Left cardiac atrium (tissue), 4 donors: Measurements from ENCODE around the gene MSANTD2. TPM values are rescaled to one million over a fixed set of nuclear protein-coding genes. Genes with fewer than 3 reads are reported as not detected.

ENCODE experiments used
- ATAC-seq, 2 donors: fragments of 200-7000 bp; cut with Tn5 transposase; one replicate each; pipeline ENCODE4 v1.9.1; 2020; ENCODE audit warnings: mild to moderate bottlenecking in 2 of 2, moderate library complexity in 2 of 2
- DNase-seq: peaks from one replicate; pipeline ENCODE4 v3.0.0-alpha.2; 2020
- intact Hi-C, 2 donors: fragments of 100-400 bp; cut with DNase I; formaldehyde crosslinking; loops; one replicate each; pipeline versions ENCODE4 v1.14.1 to v1.15.1; 2022 to 2023
- total RNA-seq, 2 donors: library from RNA; stranded (reverse); fragmentation: NEBNext Ultra II Directional; extraction: Animal tissue kit (Norgen Biotek cat#: 25700); gene quantifications; one replicate each; pipeline ENCODE4 v1.2.1, GENCODE V29; 2021
- donor health status: DM: no; HTN: yes; CAD: no.
- donor health status: DM: no; HTN: yes; CAD: no; lungs with severe emphysema.
- donor health status: DM: yes; HTN: yes; CAD: no.
- donor health status: Dilated cardiomyopathy.

Gene MSANTD2
- total RNA-seq, 2 donors from 2014 or later: 4.3 to 5.5 TPM

DNA sequence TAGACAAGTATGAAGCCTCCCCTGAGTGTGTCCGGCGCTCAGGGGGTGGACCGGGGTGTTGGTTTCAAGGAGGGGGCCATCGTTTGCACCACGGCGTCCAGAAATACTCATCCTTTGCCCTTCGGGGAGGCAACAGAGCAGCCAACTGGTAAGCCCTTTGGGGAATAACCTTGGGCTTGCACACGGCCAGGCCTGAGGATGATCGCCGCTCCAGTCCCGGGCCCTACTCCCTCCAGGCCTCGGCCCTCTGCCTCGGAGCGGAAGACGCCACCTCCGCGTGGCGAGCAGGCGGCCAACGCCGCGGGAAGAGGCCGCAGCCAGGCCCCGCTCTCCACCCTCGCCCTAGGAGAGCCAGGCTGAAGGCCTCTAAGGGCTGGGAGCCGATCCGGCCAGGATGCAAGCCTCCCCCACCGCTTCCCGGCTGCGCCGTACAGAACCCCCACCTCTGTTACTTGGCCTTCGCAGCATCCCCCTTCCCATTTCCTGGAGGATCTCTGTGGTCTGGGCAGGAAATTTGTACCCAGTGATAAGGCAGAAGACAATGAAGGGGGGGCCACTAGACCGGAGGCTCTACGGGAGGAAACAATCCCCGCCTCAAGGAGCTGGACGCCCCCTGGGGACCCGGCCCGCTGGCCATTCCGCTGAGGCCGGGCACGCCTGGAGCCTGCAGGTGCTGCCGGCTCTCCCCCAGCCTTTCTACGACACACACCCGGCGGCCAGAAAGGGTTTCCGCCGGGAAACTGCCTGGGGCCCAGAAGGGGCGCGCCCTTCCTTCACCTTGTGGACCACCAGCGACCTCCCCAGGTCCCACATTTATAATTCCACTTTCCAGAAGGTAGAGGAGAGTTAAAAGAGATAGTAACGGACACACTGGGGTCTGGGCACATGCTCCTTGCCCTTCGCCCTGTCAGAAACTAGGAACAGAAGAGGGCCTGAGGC lies 40.7 kb downstream of the MSANTD2 start:
- ATAC-seq: peak; percentile 34 to 60
- intact Hi-C loops: loop anchor here (5.0 kb wide), 2 partner anchors 78 to 87 kb away; partner anchors contain the start of genes SIAE (in 1 of the 2) and SPA17 (in 1 of the 2)
- peak; percentile 82 for DNase-seq

DNA sequence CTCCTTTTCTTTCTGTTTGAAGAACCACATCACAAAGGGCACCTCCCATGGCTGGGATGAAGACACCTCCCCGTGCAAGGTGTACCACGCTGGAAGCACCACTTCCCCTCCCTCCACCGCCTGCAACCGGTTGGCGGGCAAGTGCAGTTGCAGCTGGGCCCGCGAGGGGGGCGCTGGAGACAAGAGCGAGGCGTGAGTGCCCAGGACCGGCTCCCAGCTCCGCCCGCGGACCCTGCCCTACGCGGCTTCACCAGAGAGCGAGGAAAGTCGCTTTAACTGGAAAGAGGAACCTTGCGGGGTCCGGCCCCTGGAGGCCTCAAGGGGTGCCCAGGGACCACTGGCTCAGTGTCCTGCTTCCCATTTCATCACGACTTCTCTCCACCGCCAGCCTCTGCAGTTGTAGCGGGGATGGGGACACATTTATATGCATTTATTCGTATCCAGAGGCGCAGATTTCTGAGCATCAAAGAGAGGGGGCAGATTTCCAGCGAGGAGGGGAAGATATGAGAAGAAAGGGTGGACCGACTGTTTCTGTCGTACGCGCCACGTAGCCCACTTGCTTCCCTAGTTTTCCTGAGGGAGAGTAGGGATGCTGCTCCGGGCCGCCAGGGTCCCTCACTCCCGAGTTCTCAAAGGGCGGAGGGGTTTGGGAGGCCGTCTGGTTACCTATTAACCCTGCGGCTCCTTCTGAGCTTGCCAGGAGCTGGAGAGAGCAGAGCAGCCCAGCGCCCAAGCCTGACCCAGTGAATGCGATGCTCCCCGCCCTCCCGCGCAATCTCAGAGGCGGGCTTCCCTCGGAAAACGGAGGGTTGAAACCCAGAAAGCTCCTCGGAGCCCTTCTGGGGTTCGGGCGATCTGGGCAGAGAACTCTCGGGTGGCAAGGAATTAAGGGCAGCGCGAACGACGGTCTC lies 41.6 kb downstream of the MSANTD2 start:
- ATAC-seq (peak; percentile 42 to 66), DNase-seq (peak; percentile 84)
- intact Hi-C loops: no loop called here

DNA sequence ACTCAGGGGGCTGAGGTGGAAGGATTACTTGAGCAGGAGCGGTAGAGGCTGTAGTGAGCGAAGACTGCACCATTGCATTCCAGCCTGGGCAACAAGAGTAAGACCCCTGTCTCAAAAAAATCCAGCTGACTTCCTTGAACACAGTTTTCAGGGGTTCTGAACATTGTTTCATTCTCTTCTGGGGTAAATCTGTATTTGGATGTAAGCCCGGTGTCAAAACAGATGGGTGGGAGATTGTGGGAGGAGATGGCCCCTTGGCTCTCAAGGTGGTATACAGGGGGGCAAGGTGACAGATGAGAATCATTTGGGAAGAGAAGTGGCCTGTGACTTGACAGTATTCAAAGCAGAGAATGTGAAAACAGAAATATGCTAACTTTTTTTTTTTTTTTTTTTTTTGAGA lies 42.9 kb downstream of the MSANTD2 start:
- no peak for ATAC-seq
- DNase-seq: no peak
- intact Hi-C loops: no loop called here

DNA sequence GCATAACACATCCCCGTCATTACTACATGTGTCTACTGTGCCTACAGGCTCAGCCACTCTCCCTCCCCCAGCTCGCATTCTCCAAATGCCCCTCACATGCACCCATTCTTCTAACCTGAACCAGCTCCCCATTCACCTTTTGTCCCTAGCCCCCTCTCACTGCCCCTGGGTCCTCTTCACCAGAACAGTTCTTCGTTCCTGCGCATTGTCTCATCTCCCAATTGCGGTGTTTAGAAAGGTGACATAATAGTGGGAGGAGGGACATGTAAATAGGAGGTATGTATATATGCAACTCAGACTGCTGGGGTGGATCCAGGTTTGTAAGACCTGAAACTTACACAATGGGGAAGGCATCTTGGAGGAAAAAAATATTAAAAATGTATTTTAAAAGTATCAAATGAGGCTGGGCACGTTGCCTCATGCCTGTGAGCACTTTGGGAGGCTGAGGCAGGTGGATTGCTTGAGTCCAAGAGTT lies 43.4 kb downstream of the MSANTD2 start:
- intact Hi-C loops: no loop called here
- no peak for ATAC-seq
- no peak for DNase-seq

DNA sequence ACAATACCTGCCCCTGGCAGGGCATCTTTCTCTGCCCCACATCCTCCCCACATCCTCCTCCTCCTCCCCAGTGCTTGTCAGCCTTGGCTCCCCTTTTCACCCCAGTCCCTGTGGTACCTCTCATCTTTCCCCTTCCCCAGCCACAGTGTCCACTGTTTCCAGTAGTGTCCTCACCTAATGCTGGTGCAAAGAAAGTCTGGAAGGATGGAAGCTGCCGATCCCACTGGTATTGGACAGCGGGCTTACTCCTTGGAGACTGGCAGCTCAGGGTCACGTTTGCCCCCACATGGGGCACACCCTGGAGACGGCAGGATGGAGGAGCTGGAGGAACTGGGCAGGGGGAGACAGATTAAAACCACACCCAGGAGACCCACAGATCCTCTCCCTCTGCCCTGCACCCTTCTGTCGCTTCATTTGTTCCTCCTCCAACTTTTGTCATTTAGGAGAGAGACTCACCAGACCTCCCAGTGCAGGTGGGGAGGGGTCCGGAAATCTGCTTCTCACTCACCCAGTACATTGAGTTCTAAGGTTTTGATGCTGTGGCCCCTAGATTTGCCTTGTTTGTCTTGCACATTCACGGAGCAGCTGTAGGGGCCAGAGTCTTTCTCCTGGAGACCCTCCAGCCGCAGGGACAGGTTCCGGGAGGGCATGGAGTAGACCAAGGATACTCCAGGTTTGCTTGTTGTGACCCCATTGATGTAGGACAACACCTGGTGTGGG lies 44.0 kb downstream of the MSANTD2 start:
- ATAC-seq: no peak
- intact Hi-C loops: no loop called here
- no peak for DNase-seq

DNA sequence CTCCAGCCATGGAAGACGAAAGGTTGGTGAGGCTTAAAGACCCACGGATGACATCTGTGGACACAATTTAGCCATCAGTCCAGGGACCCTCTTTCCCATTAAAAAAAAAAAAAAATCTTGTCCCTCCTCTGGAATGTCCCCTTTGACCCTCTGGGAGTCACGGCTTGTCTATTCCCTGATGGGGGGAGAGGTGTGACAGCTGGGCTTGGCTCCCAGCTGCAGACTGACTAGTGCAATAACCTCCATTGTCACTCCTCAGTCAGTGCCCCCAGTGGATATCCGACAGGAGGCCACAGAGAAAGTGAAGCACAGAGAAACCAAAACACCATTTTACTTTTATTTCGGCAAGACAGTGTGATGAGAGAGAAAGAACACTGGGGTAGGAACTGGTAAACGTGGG lies 45.5 kb downstream of the MSANTD2 start:
- DNase-seq (no peak), ATAC-seq (no peak)
- intact Hi-C loops: no loop called here

DNA sequence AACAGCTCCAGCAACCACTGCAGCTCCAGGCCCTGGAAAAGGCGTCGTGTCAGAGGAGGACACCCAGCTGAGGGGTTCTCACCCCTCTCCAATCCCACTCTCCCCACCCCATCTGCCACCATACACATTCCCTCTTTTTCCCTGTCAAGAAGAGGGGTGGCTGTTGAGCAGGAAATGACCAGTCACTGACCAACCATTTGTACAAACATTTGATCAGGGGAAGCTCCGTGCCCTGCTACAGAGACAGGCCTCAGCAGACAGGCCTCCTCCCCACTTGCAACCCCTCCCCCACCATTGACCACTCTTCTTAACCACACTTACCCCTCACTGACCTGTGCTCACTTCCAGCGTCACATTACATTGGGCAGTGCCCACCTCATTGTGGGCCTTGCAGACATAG lies 45.9 kb downstream of the MSANTD2 start:
- intact Hi-C loops: no loop called here
- ATAC-seq (no peak), DNase-seq (no peak)

DNA sequence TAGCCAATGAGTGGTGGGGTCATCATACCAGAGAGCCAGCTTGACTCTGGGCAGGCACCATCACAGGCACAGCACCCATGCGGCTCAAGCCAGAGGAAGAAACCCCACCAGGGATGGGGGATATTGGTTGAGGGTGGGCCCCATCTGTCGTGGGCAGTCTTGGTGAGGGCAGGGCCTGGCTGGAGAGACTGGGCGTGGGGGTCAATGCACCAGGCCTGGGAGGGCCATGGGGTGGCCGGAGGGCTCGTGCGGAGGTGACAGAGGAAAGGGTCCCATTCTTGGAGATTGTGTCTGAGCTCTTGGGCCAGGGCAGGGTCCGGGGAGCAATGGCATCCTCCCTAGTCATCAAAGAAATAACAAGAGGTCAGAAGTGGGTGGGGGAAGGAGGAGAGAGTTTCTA lies 46.6 kb downstream of the MSANTD2 start:
- intact Hi-C loops: no loop called here
- ATAC-seq: no peak
- no peak for DNase-seq

DNA sequence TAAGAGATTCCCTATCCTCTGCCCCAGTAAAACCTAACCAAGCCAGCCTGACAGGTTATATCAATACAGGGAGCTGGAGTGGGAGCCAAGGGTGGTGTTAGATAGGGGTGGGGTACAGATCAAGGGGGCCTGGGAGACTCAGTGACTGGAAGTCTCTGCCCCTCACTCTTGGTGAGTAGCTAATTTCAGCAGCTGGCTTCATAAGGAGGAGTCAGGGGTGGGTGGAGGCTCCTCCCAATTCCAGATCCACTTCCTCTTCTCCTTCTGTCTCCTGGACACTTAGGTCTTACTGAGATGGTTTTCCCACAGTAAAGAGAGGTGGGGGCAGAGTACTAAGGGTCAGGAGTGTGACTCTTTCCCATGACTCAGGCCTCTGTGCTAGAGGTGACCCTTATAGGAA lies 47.0 kb downstream of the MSANTD2 start:
- intact Hi-C loops: no loop called here
- DNase-seq (no peak), ATAC-seq (no peak)

DNA sequence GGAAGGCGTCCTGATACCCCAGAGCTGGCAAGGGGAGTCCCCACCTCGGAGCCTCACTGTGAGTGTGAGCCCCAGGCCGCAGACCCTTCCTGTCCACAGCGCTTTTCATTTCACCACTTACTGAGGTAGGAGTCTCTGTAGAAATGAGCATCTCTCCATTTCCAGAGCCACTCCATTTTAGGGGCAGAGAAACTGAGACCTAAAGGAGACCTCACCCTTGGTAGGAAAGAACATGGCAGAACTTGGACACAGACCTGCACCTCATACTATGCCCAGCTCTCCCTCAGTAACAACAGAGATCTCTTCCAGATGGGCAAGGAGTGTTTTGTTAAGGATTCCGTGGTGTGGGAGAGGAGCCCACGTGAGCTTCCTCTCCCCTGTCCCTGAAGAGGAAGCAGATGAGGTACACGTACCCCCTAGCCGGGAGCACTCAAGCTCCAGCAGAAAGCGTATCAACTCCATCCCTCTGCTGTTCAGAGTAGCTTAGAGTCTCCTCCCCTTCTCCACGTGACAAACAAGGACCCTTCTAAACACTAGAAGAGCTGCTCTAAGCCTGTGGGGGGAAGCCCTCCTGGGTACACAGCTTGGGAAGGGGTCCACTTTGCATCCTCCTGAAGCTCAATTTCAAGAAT lies 47.6 kb downstream of the MSANTD2 start:
- intact Hi-C loops: no loop called here
- DNase-seq: no peak
- no peak for ATAC-seq

DNA sequence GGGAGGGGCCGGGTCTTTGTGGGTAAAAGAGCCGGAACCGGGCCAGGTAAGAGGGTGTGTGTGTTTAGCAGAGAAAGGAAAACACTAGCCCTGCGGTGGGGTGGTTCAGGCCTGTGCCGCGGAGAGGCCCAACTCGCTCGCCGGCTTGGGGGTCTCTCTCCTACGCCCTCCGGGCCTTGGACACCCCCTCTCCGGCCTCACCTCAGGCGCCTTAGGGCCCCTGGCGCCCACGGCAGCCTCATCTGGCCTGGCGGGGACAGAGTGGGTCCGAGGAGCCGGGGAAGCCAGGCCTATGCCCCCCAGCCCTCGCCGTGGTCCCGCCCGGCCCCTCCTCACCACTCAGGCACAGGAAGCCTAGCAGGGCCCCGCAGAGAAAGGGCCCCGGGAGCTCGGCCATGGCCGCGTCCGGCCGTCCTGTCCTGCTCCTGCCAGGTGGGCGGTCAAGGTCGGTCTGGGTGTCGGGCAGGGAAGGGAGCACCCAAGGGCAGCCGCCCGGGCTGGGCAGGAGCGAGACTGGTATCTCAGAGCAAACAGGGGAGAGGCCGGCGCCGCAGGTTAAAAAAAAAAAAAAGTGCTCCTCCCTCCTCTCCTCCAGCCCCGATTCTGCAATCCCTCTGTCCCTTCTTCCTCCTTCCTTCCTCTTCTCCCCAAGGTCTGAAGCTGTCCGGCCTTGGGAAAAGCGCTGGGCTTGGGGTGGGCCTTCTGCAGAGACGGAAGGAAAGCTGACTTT lies 48.3 kb downstream of the MSANTD2 start, which contains the start of gene VSIG2:
VSIG2 (minus strand) TSS at position 515 of the 730 bp plus-strand sequence; CDS start at position 397, 118 bp downstream.
- DNase-seq (no peak), ATAC-seq (peak; percentile 16 to 38)
- intact Hi-C loops: no loop called here

DNA sequence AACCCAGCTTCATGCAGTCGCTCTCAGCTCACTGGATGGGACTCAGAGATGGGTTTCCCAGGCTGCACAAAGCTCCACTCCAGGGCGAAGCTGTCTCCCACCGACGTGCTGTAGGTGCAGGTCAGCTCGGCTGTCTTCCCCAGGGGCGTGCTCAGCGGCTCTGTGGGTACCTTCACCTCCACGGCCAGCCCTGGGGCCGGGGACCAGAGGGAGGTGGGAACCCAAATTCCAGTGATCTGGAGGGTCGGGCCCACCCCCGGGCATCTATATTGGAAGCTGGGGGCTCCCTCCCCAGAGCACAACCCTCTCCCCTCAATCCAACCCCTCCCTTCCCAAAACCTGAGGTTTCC lies 48.8 kb downstream of the MSANTD2 start:
- DNase-seq (no peak), ATAC-seq (no peak)
- intact Hi-C loops: no loop called here

DNA sequence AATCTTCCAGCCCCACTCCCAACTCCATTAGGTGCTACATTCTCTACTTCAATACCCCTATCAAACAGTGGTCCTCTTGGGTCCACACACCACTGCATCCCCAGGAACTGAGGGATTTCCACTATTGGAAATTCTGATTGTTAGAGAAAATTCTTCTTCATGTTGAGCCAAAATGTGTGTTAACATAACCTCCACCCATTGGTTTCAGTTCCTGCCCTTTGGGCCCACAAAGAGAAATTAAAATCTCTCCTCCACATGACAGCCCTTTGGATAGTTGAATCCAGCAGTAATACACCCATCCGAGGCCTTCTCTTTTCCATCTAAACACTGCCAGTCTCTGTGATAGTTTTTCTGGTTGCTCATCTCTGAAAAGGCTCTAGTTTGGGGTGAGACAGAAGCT lies 50.3 kb downstream of the MSANTD2 start:
- DNase-seq: no peak
- no peak for ATAC-seq
- intact Hi-C loops: no loop called here

DNA sequence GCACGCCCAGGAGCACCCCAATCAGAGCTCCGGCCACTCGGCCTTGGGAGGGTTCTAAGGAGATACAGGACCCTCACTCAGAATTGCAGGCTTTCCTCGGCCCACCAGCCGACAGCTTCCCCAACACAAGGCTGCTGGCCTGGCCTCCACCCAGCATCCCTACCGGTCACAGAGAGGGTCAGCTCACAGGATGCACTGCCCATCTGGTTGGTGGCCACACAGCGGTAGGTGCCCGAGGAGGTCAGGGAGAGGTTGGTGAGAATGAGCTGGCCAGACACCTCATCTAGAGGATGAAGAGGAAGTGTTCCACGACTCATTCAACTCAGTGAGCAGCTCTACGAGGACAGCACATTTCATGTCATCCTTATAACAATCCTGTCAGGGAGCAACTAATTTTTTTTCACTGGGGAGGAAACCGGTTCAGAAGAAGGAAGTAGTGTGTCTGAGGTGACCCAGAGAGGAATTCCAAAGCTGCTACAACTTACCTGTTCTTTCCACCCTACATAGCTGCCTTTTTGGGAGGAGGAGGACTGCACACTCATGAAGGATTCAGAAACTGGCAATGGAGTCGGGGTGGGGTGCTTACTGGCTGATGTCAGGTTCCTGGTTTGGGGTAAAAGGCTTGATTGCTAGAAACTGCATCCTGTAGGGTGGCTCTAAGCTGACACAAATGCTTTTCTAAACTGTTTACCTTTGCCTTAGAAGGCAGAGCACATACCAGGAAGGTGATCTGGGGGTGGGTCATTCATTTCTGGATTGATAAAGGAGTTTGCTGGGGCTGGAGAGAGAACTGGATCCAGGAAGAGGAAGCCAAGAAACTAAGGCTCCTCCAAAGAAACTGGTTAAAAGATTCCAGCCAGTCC lies 51.5 kb downstream of the MSANTD2 start:
- peak; percentile 50 for DNase-seq
- intact Hi-C loops: no loop called here
- ATAC-seq: peak in 1 of 2 donors; percentile 2

DNA sequence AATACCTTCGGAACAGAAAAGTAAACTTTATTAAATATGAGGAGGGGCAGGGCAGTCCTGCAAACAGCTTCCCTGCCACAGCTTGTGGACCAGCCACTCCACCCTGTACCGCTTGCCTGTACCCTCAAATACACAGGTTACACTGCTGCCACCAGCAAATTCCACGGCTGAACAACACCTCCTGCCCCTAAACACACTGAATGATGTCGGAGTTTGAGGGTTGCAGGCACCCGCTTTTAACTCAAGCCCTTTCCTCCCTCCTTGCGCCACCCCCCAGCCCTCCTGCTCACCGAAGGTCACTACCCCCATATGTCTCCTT lies 52.1 kb downstream of the MSANTD2 start:
- no peak for ATAC-seq
- intact Hi-C loops: no loop called here
- DNase-seq: no peak

DNA sequence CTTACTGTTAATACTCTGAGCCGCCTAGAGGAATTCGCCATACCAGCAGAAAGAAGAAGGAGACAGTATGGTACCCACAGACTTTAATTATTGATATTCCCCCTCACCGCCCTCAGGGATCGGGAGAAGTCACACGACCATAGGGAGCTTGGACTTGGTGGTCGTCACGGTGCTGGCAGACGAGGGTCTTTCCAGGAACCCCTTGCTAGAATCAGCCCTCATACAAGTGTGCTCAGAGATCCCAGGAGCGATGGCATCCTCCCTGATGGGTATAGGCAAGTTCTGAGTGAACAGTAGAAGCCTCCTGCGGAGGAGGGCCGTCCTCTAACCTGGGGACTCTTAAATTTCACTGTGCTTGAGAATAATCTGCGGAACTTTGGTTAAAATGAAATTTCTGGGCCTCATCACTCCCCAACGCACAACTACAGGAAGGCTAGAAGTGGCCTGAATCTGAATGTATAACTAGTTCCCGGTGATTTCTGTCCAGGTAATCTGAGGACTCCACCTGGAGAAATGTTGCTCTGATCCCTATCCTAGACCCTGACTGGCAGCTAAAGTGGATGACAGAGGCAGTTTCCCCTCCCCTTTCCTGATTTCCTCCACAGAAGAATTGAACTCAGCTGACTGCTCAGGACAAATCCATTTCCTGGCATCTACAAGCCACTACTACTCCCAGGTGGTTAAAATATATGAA lies 52.7 kb downstream of the MSANTD2 start:
- no peak for DNase-seq
- no peak for ATAC-seq
- intact Hi-C loops: no loop called here
